ENCODE results near the gene CD209.

Gene CD209

GRCh38 chr19:7699003-7699402, 48.3 kb downstream of the CD209 start:
- no peak for DNase-seq (ENCODE audit: low spot score)
- in situ Hi-C loops (cut with MboI; ENCODE audit: low pct_unique_long_range_greater_than_20kb, low sequenced_read_pairs, unreplicated experiment): no loop called here
- no peak for TF ChIP-seq CTCF (IDR thresholded peaks at IDR 0.05; ENCODE audit: extremely low read depth, insufficient read depth, missing control alignments)

GRCh38 chr19:7698583-7698982, 48.8 kb downstream of the CD209 start:
- in situ Hi-C loops (cut with MboI; ENCODE audit: low pct_unique_long_range_greater_than_20kb, low sequenced_read_pairs, unreplicated experiment): no loop called here
- no peak for DNase-seq (ENCODE audit: low spot score)
- no peak for TF ChIP-seq CTCF (IDR thresholded peaks at IDR 0.05; ENCODE audit: extremely low read depth, insufficient read depth, missing control alignments)

- in situ Hi-C loops (cut with MboI; ENCODE audit: low pct_unique_long_range_greater_than_20kb, low sequenced_read_pairs, unreplicated experiment): no loop called here
- no peak for TF ChIP-seq CTCF (IDR thresholded peaks at IDR 0.05; ENCODE audit: extremely low read depth, insufficient read depth, missing control alignments)
- DNase-seq (ENCODE audit: low spot score): no peak
These were observed 49.5 kb downstream of the CD209 start for GRCh38 chr19:7697721-7698287.

- no peak for DNase-seq (ENCODE audit: low spot score)
- TF ChIP-seq CTCF (IDR thresholded peaks at IDR 0.05; ENCODE audit: extremely low read depth, insufficient read depth, missing control alignments): no peak
- in situ Hi-C loops (cut with MboI; ENCODE audit: low pct_unique_long_range_greater_than_20kb, low sequenced_read_pairs, unreplicated experiment): no loop called here
These were observed 52.8 kb downstream of the CD209 start for GRCh38 chr19:7694499-7694898.

- in situ Hi-C loops (cut with MboI; ENCODE audit: low pct_unique_long_range_greater_than_20kb, low sequenced_read_pairs, unreplicated experiment): no loop called here
- no peak for DNase-seq (ENCODE audit: low spot score)
- no peak for TF ChIP-seq CTCF (IDR thresholded peaks at IDR 0.05; ENCODE audit: extremely low read depth, insufficient read depth, missing control alignments)
These were observed 54.8 kb downstream of the CD209 start for GRCh38 chr19:7692417-7693088.

GRCh38 chr19:7691497-7691896, 55.8 kb downstream of the CD209 start:
- TF ChIP-seq CTCF (IDR thresholded peaks at IDR 0.05; ENCODE audit: extremely low read depth, insufficient read depth, missing control alignments): no peak
- in situ Hi-C loops (cut with MboI; ENCODE audit: low pct_unique_long_range_greater_than_20kb, low sequenced_read_pairs, unreplicated experiment): no loop called here
- no peak for DNase-seq (ENCODE audit: low spot score)
